Fibroblast of villous mesenchyme (primary cell): ENCODE results near the gene PLEKHH3. TPM values are rescaled to one million over a fixed set of nuclear protein-coding genes. Genes with fewer than 3 reads are reported as not detected.

ENCODE experiments used
- DNase-seq: peaks from one replicate; pipeline ENCODE4 v3.0.0-alpha.2; 2010; ENCODE audit warnings: low read depth
- H3K4me3 ChIP-seq: 2 replicates; pipeline ENCODE4 v1.5.1; 2011; ENCODE audit warnings: low read depth, mild to moderate bottlenecking, low read length
- small RNA-seq: library from RNA; depleted of rRNA; stranded (forward); fragments of <200 nt; gene quantifications from one replicate; pipeline ENCODE3, GENCODE V24; 2012
- total RNA-seq: library from RNA; depleted of rRNA; stranded (reverse); fragments of >200 nt; gene quantifications from 2 replicates; pipeline ENCODE4 v1.2.3, GENCODE V29; 2012
- TF ChIP-seq, protein P1 (sequence below): IDR thresholded peaks from 2 replicates; pipeline ENCODE4 v1.5.1; 2012; ENCODE audit warnings: low read depth, mild to moderate bottlenecking, low read length; ENCODE audit not compliant: insufficient read depth

The PLEKHH3 gene
- total RNA-seq, 1 donor, result 13.8 TPM

DNA sequence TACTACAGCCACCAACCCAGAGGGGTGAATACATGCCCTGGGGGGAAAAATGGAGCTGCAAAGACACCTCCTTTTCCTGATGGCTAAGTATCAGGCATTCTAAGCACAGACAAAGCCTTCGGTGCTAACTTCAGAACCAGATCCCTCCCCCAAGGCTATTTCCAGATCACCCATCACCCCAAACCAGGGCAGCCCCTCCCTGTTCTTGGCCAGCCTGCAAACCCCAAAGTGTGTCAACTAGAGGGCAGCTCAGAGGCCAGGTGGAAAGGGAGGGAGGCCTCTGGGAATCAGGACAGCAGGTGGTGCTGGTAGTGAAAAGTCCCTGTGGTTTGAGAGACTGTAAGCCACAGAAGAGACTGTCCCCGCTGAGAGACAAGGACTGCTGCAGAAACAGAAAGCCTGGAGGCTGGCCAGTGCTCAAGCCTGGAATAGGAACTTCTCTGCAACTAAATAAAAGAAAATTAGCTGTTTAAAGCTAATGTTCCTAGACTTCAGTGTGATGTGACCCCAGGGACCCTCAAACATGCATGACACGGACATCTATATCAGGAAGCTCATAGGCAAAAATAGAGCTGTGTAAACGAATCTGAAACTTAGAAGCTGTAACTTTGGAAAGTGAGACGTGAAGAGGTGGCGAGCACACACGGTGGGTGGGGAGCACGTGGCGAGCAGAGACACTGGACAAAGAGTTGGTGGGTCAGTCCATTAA lies 58.2 kb downstream of the PLEKHH3 start:
- TF ChIP-seq, protein P1, sequence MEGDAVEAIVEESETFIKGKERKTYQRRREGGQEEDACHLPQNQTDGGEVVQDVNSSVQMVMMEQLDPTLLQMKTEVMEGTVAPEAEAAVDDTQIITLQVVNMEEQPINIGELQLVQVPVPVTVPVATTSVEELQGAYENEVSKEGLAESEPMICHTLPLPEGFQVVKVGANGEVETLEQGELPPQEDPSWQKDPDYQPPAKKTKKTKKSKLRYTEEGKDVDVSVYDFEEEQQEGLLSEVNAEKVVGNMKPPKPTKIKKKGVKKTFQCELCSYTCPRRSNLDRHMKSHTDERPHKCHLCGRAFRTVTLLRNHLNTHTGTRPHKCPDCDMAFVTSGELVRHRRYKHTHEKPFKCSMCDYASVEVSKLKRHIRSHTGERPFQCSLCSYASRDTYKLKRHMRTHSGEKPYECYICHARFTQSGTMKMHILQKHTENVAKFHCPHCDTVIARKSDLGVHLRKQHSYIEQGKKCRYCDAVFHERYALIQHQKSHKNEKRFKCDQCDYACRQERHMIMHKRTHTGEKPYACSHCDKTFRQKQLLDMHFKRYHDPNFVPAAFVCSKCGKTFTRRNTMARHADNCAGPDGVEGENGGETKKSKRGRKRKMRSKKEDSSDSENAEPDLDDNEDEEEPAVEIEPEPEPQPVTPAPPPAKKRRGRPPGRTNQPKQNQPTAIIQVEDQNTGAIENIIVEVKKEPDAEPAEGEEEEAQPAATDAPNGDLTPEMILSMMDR, result peak; percentile 19
- DNase-seq, result peak; percentile 22
- no peak overlapping the region for H3K4me3 ChIP-seq

DNA sequence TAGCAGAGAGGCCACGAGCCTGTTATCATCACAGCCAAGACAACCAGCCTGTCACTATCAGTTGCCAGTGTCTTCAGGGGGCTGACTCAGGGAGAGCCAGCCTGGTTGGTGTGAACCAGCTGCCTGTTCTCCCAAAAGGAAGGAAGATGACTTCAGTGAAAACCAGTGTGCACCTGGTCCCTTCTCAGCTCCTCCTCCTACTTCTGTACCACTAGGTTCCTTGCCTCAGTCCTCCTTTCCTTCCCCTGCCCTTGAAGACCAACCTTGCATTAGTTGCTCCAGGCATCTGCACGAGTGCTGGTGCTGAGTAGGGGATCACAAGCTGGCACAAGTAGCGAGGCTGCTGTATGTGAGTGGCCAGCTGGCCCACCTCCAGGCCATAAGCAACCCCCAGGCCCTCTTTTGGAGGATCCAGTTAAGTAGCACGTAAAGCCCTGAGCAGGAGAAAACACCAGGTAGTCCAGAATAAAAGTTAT lies 58.8 kb downstream of the PLEKHH3 start:
- TF ChIP-seq, protein P1, result no peak
- DNase-seq, result no peak
- no peak overlapping the region for H3K4me3 ChIP-seq

Small RNA genes within 50 kb of the gene (small RNA-seq; reads per million reads assigned to genes)
- gene MIR6780A, result not detected

Other genes with a start within 250 kb of the PLEKHH3 start
- 66.4 and 82.5 TPM in 2 replicates for gene ATP6V0A1, start 218.1 kb downstream of the PLEKHH3 start, total RNA-seq
- 28.5 and 35.1 TPM in 2 replicates for gene NAGLU, start 140.8 kb downstream of the PLEKHH3 start, total RNA-seq
- gene HSD17B1, start 124.1 kb downstream of the PLEKHH3 start, total RNA-seq, result 3.5 and 11.9 TPM in 2 replicates
- 18.0 and 22.0 TPM in 2 replicates for gene COASY, start 114.8 kb downstream of the PLEKHH3 start, total RNA-seq
- 31.2 and 47.5 TPM in 2 replicates for gene MLX, start 109.9 kb downstream of the PLEKHH3 start, total RNA-seq
- 3.9 and 4.8 TPM in 2 replicates for gene PSMC3IP, start 99.3 kb downstream of the PLEKHH3 start, total RNA-seq
- 59.9 and 80.3 TPM in 2 replicates for gene RETREG3, start 67.6 kb downstream of the PLEKHH3 start, total RNA-seq
- 36.1 and 52.2 TPM in 2 replicates for gene TUBG1, start 67.3 kb downstream of the PLEKHH3 start, total RNA-seq
- gene TUBG2, start 17.7 kb downstream of the PLEKHH3 start, total RNA-seq, result 11.7 and 13.2 TPM in 2 replicates
- gene CCR10, start 4.8 kb upstream of the PLEKHH3 start, total RNA-seq, result 4.5 and 6.5 TPM in 2 replicates
- 45.4 and 60.5 TPM in 2 replicates for gene CNTNAP1, start 5.5 kb upstream of the PLEKHH3 start, total RNA-seq
- gene EZH1, start 68.0 kb upstream of the PLEKHH3 start, total RNA-seq, result 16.8 and 22.0 TPM in 2 replicates
- gene RAMP2, start 84.2 kb upstream of the PLEKHH3 start, total RNA-seq, result not detected in 2 replicates
- 52.2 and 53.1 TPM in 2 replicates for gene VPS25, start 96.5 kb upstream of the PLEKHH3 start, total RNA-seq
- gene WNK4, start 103.6 kb upstream of the PLEKHH3 start, total RNA-seq, result 1.3 and 3.9 TPM in 2 replicates
- 52.2 and 66.4 TPM in 2 replicates for gene COA3, start 121.7 kb upstream of the PLEKHH3 start, total RNA-seq
- 0.32 TPM in 1 of 2 replicates, not detected in the other for gene CNTD1, start 121.9 kb upstream of the PLEKHH3 start, total RNA-seq
- gene BECN1, start 147.3 kb upstream of the PLEKHH3 start, total RNA-seq, result 70.2 and 90.2 TPM in 2 replicates
- 102 and 130 TPM in 2 replicates for gene PSME3, start 156.4 kb upstream of the PLEKHH3 start, total RNA-seq
- 0.43 and 0.64 TPM in 2 replicates for gene AOC2, start 167.6 kb upstream of the PLEKHH3 start, total RNA-seq
- gene AOC3, start 174.2 kb upstream of the PLEKHH3 start, total RNA-seq, result under 0.01 and 0.32 TPM in 2 replicates
- gene G6PC1, start 223.8 kb upstream of the PLEKHH3 start, total RNA-seq, result not detected in 2 replicates